SH-SY5Y (cell line): ENCODE results near the gene LRP1.

ENCODE experiments used
- GATA2 ChIP-seq: IDR thresholded peaks from 2 replicates; pipeline ENCODE4 v1.6.1; 2011; ENCODE audit warnings: mild to moderate bottlenecking, low read depth, low read length
- GATA3 ChIP-seq: IDR thresholded peaks from 2 replicates; pipeline ENCODE4 v1.6.1; 2011; ENCODE audit warnings: low read depth, mild to moderate bottlenecking, low read length, moderate library complexity

DNA sequence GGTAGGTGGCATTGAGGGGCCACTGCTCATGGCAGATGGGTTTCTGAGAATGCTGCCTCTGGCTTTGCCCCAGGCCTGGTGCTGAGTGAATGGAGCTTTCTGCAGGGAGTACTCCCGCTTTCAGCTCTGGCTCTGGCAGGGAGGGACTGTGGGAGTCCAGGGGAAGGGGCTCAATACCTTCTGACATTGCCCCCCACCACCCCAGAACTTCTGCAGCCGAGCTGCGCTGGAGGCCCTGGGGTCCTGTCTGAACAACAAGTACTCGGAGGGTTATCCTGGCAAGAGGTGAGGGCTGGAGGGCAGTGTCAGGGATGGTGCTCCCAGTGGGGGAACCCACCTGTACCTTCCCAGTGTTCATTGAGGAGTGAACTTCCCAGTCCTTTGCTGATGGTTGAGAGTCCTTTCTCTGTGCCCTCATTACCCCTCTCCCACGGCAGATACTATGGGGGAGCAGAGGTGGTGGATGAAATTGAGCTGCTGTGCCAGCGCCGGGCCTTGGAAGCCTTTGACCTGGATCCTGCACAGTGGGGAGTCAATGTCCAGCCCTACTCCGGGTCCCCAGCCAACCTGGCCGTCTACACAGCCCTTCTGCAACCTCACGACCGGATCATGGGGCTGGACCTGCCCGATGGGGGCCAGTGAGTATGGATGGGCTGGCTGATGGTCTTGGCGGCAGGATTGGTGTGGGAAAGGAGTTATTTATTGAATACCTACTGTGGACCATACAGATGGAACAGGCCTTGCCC lies 103.2 kb downstream of the LRP1 start:
- TF ChIP-seq GATA3: no peak
- TF ChIP-seq GATA2: no peak
